K562 (cell line): Measurements from ENCODE around the gene MYCN.

Experiments
- CTCF ChIP-seq, 3 experiments: IDR thresholded peaks in 2 of 3; conservative IDR thresholded peaks in 1 of 3; 2 replicates each; pipeline ENCODE4 v1.5.1; 2011 to 2012; ENCODE audit warnings: low read length in 3 of 3, mild to moderate bottlenecking in 3 of 3, control low read depth in 2 of 3, improper control_type of control experiment in 1 of 3, inconsistent platforms in 1 of 3, low read depth in 1 of 3, mixed read lengths in 1 of 3, moderate library complexity in 1 of 3; ENCODE audit not compliant: insufficient read depth in 2 of 3
- EZH2 ChIP-seq: IDR thresholded peaks from 2 replicates; pipeline ENCODE4 v1.6.1; 2012; ENCODE audit warnings: low read depth, mild to moderate bottlenecking, inconsistent platforms, low read length, borderline replicate concordance
- KLF16 ChIP-seq: IDR thresholded peaks from 2 replicates; pipeline ENCODE4 v1.6.1; 2016; ENCODE audit warnings: antibody characterized with exemption
- MAZ ChIP-seq, 2 experiments: fragments of 450-650 bp in 1 of 2; sonication (generic) in 1 of 2; formaldehyde crosslinking; IDR thresholded peaks in 1 of 2; conservative IDR thresholded peaks in 1 of 2; 2 replicates each; pipeline versions ENCODE4 v1.4.0 to v1.5.0; 2020; ENCODE audit warnings: mild to moderate bottlenecking in 1 of 2, missing genetic modification reagents in 1 of 2
- SPI1 ChIP-seq: IDR thresholded peaks from 2 replicates; pipeline ENCODE4 v1.6.1; 2011; ENCODE audit warnings: low read depth, low read length, control low read depth, borderline replicate concordance
- TARDBP ChIP-seq: fragments of 450-650 bp; IDR thresholded peaks from 2 replicates; pipeline ENCODE4 v1.6.1; 2016
- ZKSCAN1 ChIP-seq: fragments of 150-350 bp; IDR thresholded peaks from 2 replicates; pipeline ENCODE4 v1.6.1; 2016; ENCODE audit warnings: low read depth, low read length
- TF ChIP-seq, protein P1 (sequence below): fragments of 150-350 bp; IDR thresholded peaks from 2 replicates; pipeline ENCODE4 v1.6.1; 2014; ENCODE audit warnings: low read depth, mild to moderate bottlenecking, low read length, borderline replicate concordance
- TF ChIP-seq, protein P2 (sequence below): fragments of 150-350 bp; conservative IDR thresholded peaks from 2 replicates; pipeline ENCODE4 v1.6.1; 2014; ENCODE audit warnings: low read length

GRCh38 chr2:15957881-15958713 is 17.7 kb downstream of the MYCN start:
- no peak for TF ChIP-seq MAZ (CRISPR knock-in tag; conservative IDR thresholded peaks at IDR 0.05 in 1 of 2, IDR thresholded peaks at IDR 0.05 in 1 of 2)
- TF ChIP-seq, protein P1, sequence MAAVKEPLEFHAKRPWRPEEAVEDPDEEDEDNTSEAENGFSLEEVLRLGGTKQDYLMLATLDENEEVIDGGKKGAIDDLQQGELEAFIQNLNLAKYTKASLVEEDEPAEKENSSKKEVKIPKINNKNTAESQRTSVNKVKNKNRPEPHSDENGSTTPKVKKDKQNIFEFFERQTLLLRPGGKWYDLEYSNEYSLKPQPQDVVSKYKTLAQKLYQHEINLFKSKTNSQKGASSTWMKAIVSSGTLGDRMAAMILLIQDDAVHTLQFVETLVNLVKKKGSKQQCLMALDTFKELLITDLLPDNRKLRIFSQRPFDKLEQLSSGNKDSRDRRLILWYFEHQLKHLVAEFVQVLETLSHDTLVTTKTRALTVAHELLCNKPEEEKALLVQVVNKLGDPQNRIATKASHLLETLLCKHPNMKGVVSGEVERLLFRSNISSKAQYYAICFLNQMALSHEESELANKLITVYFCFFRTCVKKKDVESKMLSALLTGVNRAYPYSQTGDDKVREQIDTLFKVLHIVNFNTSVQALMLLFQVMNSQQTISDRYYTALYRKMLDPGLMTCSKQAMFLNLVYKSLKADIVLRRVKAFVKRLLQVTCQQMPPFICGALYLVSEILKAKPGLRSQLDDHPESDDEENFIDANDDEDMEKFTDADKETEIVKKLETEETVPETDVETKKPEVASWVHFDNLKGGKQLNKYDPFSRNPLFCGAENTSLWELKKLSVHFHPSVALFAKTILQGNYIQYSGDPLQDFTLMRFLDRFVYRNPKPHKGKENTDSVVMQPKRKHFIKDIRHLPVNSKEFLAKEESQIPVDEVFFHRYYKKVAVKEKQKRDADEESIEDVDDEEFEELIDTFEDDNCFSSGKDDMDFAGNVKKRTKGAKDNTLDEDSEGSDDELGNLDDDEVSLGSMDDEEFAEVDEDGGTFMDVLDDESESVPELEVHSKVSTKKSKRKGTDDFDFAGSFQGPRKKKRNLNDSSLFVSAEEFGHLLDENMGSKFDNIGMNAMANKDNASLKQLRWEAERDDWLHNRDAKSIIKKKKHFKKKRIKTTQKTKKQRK = no peak
- TF ChIP-seq, protein P2, sequence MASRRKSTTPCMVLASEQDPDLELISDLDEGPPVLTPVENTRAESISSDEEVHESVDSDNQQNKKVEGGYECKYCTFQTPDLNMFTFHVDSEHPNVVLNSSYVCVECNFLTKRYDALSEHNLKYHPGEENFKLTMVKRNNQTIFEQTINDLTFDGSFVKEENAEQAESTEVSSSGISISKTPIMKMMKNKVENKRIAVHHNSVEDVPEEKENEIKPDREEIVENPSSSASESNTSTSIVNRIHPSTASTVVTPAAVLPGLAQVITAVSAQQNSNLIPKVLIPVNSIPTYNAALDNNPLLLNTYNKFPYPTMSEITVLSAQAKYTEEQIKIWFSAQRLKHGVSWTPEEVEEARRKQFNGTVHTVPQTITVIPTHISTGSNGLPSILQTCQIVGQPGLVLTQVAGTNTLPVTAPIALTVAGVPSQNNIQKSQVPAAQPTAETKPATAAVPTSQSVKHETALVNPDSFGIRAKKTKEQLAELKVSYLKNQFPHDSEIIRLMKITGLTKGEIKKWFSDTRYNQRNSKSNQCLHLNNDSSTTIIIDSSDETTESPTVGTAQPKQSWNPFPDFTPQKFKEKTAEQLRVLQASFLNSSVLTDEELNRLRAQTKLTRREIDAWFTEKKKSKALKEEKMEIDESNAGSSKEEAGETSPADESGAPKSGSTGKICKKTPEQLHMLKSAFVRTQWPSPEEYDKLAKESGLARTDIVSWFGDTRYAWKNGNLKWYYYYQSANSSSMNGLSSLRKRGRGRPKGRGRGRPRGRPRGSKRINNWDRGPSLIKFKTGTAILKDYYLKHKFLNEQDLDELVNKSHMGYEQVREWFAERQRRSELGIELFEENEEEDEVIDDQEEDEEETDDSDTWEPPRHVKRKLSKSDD = no peak
- no peak for TF ChIP-seq SPI1
- no peak for TF ChIP-seq EZH2
- TF ChIP-seq KLF16 = no peak
- no peak for TF ChIP-seq ZKSCAN1
- TF ChIP-seq CTCF (IDR thresholded peaks at IDR 0.05 in 2 of 3, conservative IDR thresholded peaks at IDR 0.05 in 1 of 3; ENCODE audit: insufficient read depth in 2 of 3, low read depth in 1 of 3, low read length in 3 of 3) = no peak
- TF ChIP-seq TARDBP = no peak
